SU-DHL-6 (cell line): ENCODE measurements around the gene LRRC4B.

Experiments used
- H2AFZ ChIP-seq: fragments of 200-600 bp; sonication (generic); 2 replicates; pipeline ENCODE4 v1.6.1; 2014; ENCODE audit warnings: low read depth, mild to moderate bottlenecking, moderate library complexity, mixed read lengths, antibody characterized with exemption, low read length; ENCODE audit not compliant: severe bottlenecking
- H3F3A ChIP-seq: fragments of 200-600 bp; shearing (Covaris generic); 2 replicates; pipeline ENCODE4 v1.6.0; 2016; ENCODE audit warnings: antibody characterized with exemption, mild to moderate bottlenecking; ENCODE audit not compliant: insufficient read depth
- H3K27ac ChIP-seq: fragments of 200-600 bp; sonication (generic); 2 replicates; pipeline ENCODE4 v1.5.1; 2016; ENCODE audit warnings: low read depth, mild to moderate bottlenecking, low read length, moderate library complexity, mixed read lengths
- H3K27me3 ChIP-seq: fragments of 200-600 bp; sonication (generic), shearing (Covaris generic); 2 replicates; pipeline ENCODE4 v1.6.0; 2014; ENCODE audit warnings: mild to moderate bottlenecking, low read length
- H3K36me3 ChIP-seq: fragments of 200-600 bp; sonication (generic); 2 replicates; pipeline ENCODE4 v1.6.1; 2014; ENCODE audit warnings: mild to moderate bottlenecking, low read length, mixed read lengths
- H3K4me2 ChIP-seq: fragments of 300-600, 200-600 bp; shearing (Covaris generic), sonication (generic); 2 replicates; pipeline ENCODE4 v1.6.0; 2014; ENCODE audit warnings: low read length, low read depth, mild to moderate bottlenecking; ENCODE audit not compliant: poor library complexity, severe bottlenecking
- H3K4me3 ChIP-seq: fragments of 200-600 bp; sonication (generic); 2 replicates; pipeline ENCODE4 v1.5.1; 2014; ENCODE audit warnings: antibody characterized with exemption, low read length, mild to moderate bottlenecking, mixed read lengths; ENCODE audit not compliant: insufficient read depth, poor library complexity, severe bottlenecking
- H3K79me2 ChIP-seq: fragments of 200-600 bp; sonication (generic); 2 replicates; pipeline ENCODE4 v1.6.1; 2014; ENCODE audit warnings: mild to moderate bottlenecking, low read length, moderate library complexity; ENCODE audit not compliant: insufficient read depth
- H3K9ac ChIP-seq: fragments of 200-600 bp; sonication (generic); 2 replicates; pipeline ENCODE4 v1.7.0; 2014; ENCODE audit warnings: mild to moderate bottlenecking, low read length
- H3K9me2 ChIP-seq: fragments of 200-600 bp; sonication (generic); replicated peaks from 2 replicates; pipeline ENCODE4 v1.6.1; 2014; ENCODE audit warnings: low read length; ENCODE audit not compliant: insufficient read depth
- H3K9me3 ChIP-seq: fragments of 200-600 bp; sonication (generic); 2 replicates; pipeline ENCODE4 v1.6.1; 2014; ENCODE audit warnings: low read length, mixed read lengths; ENCODE audit not compliant: insufficient read depth
- H4K20me1 ChIP-seq: fragments of 200-600 bp; sonication (generic); 2 replicates; pipeline ENCODE4 v1.6.1; 2014; ENCODE audit warnings: low read depth, mild to moderate bottlenecking, antibody characterized with exemption, low read length, moderate library complexity, mixed read lengths
- CTCF ChIP-seq: fragments of 200-600 bp; sonication (generic); IDR thresholded peaks from one replicate; pipeline ENCODE4 v1.5.1; 2017; ENCODE audit warnings: antibody characterized with exemption, mild to moderate bottlenecking, low read length, moderate library complexity; ENCODE audit not compliant: insufficient read depth, poor library complexity, severe bottlenecking
- EZH2phosphoT487 ChIP-seq: fragments of 200-600 bp; sonication (generic), shearing (Covaris generic); conservative IDR thresholded peaks from 2 replicates; pipeline ENCODE4 v1.6.1; 2018; ENCODE audit warnings: mild to moderate bottlenecking, antibody characterized with exemption, low read length, moderate library complexity, mixed read lengths

LRRC4B gene

GRCh38 chr19:50565984-50566903 is 2.0 kb downstream of the LRRC4B start:
- Histone ChIP-seq H3K36me3 (no peaks in the 10 kb centered on the region), H4K20me1 (no peaks in the 10 kb centered on the region), H2AFZ (no peak overlapping the region), H3K9me3 (no peaks in the 10 kb centered on the region), H3K4me3 (no peak overlapping the region), H3K79me2 (no peaks in the 10 kb centered on the region), H3K27me3 (no peaks in the 10 kb centered on the region), H3K27ac (no peak overlapping the region), H3F3A (no peaks in the 10 kb centered on the region), H3K9ac (no peak overlapping the region), H3K9me2 (no peaks in the 10 kb centered on the region), H3K4me2 (no peak overlapping the region)
- TF ChIP-seq EZH2phosphoT487 = no peak
- no peak for TF ChIP-seq CTCF

GRCh38 chr19:50564229-50565105 is 3.8 kb downstream of the LRRC4B start:
- Histone ChIP-seq H4K20me1 (no peaks in the 10 kb centered on the region), H3K4me3 (no peak overlapping the region), H3K9me3 (no peaks in the 10 kb centered on the region), H2AFZ (no peak overlapping the region), H3K36me3 (no peaks in the 10 kb centered on the region), H3K79me2 (no peaks in the 10 kb centered on the region), H3K9ac (no peak overlapping the region), H3K27me3 (no peaks in the 10 kb centered on the region), H3K9me2 (no peaks in the 10 kb centered on the region), H3K4me2 (no peak overlapping the region), H3K27ac (no peak overlapping the region), H3F3A (no peaks in the 10 kb centered on the region)
- TF ChIP-seq CTCF (no peak), EZH2phosphoT487 (no peak)

DNA sequence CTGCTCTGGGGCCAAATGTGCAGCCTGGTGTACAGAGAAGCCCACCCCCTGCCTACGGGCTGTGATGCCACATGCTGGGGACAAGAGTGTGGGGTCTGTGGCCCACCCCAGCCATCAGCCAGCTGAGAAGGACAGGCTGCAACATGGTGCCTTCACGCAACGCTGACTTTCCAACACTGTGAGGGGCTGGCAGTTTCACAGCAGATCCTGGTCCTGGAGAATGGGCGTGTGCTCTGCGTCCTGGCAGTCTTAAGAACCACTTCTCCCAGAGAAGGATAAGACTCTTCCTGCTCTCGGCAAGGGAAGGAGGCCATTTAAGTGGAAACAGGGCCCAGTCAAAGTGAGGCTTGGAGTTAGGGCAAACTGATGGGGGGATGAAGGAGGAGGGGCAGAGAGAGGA is 4.6 kb downstream of the LRRC4B start:
- H3K9ac ChIP-seq = no peak overlapping the region
- no peaks in the 10 kb centered on the region for H3K79me2 ChIP-seq
- H3K4me3 ChIP-seq = no peak overlapping the region
- TF ChIP-seq CTCF (no peak), EZH2phosphoT487 (no peak)
- no peak overlapping the region for H3K4me2 ChIP-seq
- H2AFZ ChIP-seq = no peak overlapping the region
- H3K36me3 ChIP-seq = no peaks in the 10 kb centered on the region
- H3F3A ChIP-seq = no peaks in the 10 kb centered on the region
- no peaks in the 10 kb centered on the region for H3K27me3 ChIP-seq
- H3K9me3 ChIP-seq = no peaks in the 10 kb centered on the region
- no peaks in the 10 kb centered on the region for H4K20me1 ChIP-seq
- no peak overlapping the region for H3K27ac ChIP-seq
- H3K9me2 ChIP-seq = no peaks in the 10 kb centered on the region
